ENCODE results near the gene PCNX4.

DNA sequence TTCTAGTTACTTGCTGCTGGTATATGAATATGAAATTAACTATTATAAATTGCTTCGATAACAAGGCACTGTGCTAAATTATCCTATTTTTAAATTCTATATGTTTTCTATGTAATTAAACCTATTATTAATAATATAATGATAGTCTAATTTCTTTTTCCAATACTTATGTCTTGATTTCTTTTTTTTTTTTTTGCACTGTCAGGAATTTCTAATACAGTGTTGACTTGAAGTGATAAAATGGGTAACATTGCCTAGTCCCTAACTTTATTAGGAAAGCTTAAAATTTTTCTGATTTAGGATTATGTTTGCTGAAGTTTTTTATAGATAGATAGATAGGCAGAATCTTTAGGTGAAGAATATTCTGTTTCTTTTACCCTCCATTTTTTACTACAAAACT is 87.1 kb downstream of the PCNX4 start:
- no peak for TF ChIP-seq POLR2AphosphoS5 (IDR thresholded peaks at IDR 0.05; ENCODE audit: low read depth, low read length)
- TF ChIP-seq REST (IDR thresholded peaks at IDR 0.05; ENCODE audit: insufficient read depth in 1 of 2, low read depth in 2 of 2, low read length in 2 of 2) = no peak
- TF ChIP-seq TAF1 (IDR thresholded peaks at IDR 0.05; ENCODE audit: borderline replicate concordance, insufficient read depth, low read length) = no peak

Data from PFSK-1 (cell line).